Gastroesophageal sphincter (tissue), 4 donors: ENCODE data around the gene TNS1. TPM values are rescaled to one million over a fixed set of nuclear protein-coding genes. Genes with fewer than 3 reads are reported as not detected.
A peak's percentile ranks its signal among the peaks of the same experiment; 100 is the strongest.

Source experiments
- ATAC-seq: fragments of 150-250 bp; one replicate; pipeline ENCODE4 v1.9.1; 2016; ENCODE audit warnings: mild to moderate bottlenecking, moderate library complexity
- H3K27ac ChIP-seq, 4 donors: fragments of 200-600 bp; sonication (generic) in 3 of 4; 1 replicate in 3 of 4; 2 replicates in 1 of 4; pipeline ENCODE4 v1.5.1; 2016 to 2019
- H3K27me3 ChIP-seq: fragments of 200-600 bp; sonication (generic); one replicate; pipeline ENCODE4 v1.5.1; 2019
- H3K36me3 ChIP-seq, 2 donors: fragments of 200-600 bp; sonication (generic); one replicate each; pipeline ENCODE4 v1.5.1; 2019; ENCODE audit warnings: control low read depth in 1 of 2
- H3K4me1 ChIP-seq, 3 donors: fragments of 200-600 bp; sonication (generic); 1 replicate in 2 of 3; 2 replicates in 1 of 3; pipeline ENCODE4 v1.5.1; 2016 to 2019; ENCODE audit warnings: control low read depth in 2 of 3
- H3K4me3 ChIP-seq, 2 donors: fragments of 200-600 bp; sonication (generic); one replicate each; pipeline ENCODE4 v1.5.1; 2019; ENCODE audit warnings: mild to moderate bottlenecking in 1 of 2, moderate library complexity in 1 of 2
- H3K9me3 ChIP-seq, 3 donors: fragments of 200-600 bp; sonication (generic); one replicate each; pipeline ENCODE4 v1.5.1; 2017 to 2019; ENCODE audit warnings: control low read depth in 2 of 3
- EP300 ChIP-seq: sonication (generic); formaldehyde crosslinking; IDR thresholded peaks from one replicate; pipeline ENCODE4 v1.6.1; 2017; ENCODE audit warnings: antibody characterized with exemption, mild to moderate bottlenecking
- POLR2A ChIP-seq, 2 donors: fragments of 450-650 bp; IDR thresholded peaks; one replicate each; pipeline ENCODE4 v1.6.1; 2017; ENCODE audit warnings: antibody characterized with exemption in 2 of 2, mild to moderate bottlenecking in 2 of 2, moderate library complexity in 1 of 2
- POLR2AphosphoS5 ChIP-seq: sonication (generic); formaldehyde crosslinking; IDR thresholded peaks from one replicate; pipeline ENCODE4 v1.6.1; 2017; ENCODE audit warnings: antibody characterized with exemption
- WGBS, 2 donors: methylation state at CpG; one replicate each; pipeline ENCODE4 v1.1.5; 2018; ENCODE audit warnings: low coverage in 1 of 2; 5-methylcytosine and 5-hydroxymethylcytosine counted together
- total RNA-seq, 4 donors: library from RNA; depleted of rRNA; stranded (reverse); fragments of >200 nt; gene quantifications; one replicate each; pipeline ENCODE4 v1.1.0, GENCODE V29; 2016
- TF ChIP-seq, protein P1 (sequence below), 4 experiments: fragments of 200-600 bp in 2 of 4; fragments of 450-650 bp in 2 of 4; sonication (generic) in 1 of 4; IDR thresholded peaks; one replicate each; pipeline ENCODE4 v1.5.1; 2017 to 2019; ENCODE audit warnings: antibody characterized with exemption in 4 of 4, mild to moderate bottlenecking in 2 of 4, moderate library complexity in 2 of 4

TNS1 gene
- total RNA-seq, 4 donors from 2014 or later = 825 to 2,193 (median 1,462) TPM

- H3K4me3 ChIP-seq = peak overlapping the region in 1 of 2 donors; percentile 42
- 11% methylated on average over 3 of the region's 11 CpGs; no CpG with 5 or more reads in 1 of the 2 donors for WGBS, 2 donors
- H3K27ac ChIP-seq = peak overlapping the region; percentile 62 to 93 (median 90)
- no peaks in the 10 kb centered on the region for H3K27me3 ChIP-seq
- peaks cover 4 to 100% (median 85%) of the 10 kb centered on the region in 3 donors for H3K4me1 ChIP-seq
- TF ChIP-seq, protein P1, sequence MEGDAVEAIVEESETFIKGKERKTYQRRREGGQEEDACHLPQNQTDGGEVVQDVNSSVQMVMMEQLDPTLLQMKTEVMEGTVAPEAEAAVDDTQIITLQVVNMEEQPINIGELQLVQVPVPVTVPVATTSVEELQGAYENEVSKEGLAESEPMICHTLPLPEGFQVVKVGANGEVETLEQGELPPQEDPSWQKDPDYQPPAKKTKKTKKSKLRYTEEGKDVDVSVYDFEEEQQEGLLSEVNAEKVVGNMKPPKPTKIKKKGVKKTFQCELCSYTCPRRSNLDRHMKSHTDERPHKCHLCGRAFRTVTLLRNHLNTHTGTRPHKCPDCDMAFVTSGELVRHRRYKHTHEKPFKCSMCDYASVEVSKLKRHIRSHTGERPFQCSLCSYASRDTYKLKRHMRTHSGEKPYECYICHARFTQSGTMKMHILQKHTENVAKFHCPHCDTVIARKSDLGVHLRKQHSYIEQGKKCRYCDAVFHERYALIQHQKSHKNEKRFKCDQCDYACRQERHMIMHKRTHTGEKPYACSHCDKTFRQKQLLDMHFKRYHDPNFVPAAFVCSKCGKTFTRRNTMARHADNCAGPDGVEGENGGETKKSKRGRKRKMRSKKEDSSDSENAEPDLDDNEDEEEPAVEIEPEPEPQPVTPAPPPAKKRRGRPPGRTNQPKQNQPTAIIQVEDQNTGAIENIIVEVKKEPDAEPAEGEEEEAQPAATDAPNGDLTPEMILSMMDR (IDR thresholded peaks at IDR 0.05) = no peak
- no peak for TF ChIP-seq EP300
- peak; percentile 31 for TF ChIP-seq POLR2AphosphoS5
- no peak for TF ChIP-seq POLR2A (IDR thresholded peaks at IDR 0.05)
- no peaks in the 10 kb centered on the region for H3K9me3 ChIP-seq
- peak; percentile 85 for ATAC-seq
- H3K36me3 ChIP-seq = peaks cover 0 to 96% of the 10 kb centered on the region in 2 donors
These were observed 144.0 kb downstream of the TNS1 start for GRCh38 chr2:217858519-217859491.

DNA sequence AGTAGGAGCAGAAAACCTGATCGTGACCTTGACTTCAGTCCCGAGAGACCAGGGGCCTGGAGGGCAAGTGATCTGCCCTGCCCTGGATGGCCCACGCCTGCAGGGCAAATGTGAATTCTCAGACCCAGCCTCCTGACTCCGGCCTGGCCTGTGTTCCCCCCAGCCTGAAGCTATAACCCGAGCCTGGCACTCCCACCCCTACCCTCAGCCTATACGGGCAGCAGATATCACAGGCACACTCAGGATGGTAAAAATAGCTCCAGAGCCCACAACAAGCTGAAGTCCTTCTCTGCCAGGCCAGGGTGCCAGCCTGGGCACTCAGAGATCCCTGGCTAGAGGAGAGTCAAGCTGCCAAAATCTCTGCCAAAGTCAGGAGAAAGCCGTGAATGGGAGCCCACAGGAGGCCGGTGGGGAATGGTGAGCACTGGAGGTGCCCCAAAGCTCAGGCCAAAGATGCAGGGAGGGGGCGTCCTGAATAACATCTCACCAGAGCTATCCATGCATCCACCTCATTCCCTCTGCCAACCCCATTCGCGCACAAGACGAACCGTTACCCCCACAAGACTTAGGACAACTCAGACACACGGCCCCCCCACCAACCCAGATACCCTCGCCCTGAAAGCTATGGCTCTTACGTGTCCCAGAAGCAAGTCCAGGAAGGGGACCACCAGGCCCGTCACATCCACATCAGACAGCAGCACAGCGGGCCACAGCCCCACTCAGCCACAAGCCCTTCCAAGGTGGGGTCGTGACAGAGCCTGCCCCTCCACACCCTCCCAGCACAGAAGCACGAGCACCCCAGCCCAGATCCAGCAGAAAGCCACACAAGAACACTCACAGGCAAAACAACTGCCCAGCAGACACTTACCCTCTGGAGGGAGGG lies 144.9 kb downstream of the TNS1 start:
- WGBS, 2 donors = 15 to 28% methylated on average over 2 to 8 of the region's 20 CpGs
- H3K4me3 ChIP-seq = peak overlapping the region in 1 of 2 donors; percentile 42
- TF ChIP-seq POLR2AphosphoS5 (peak; percentile 63), EP300 (no peak), POLR2A (IDR thresholded peaks at IDR 0.05) (peak in 1 of 2 donors; percentile 19)
- TF ChIP-seq, protein P1 (IDR thresholded peaks at IDR 0.05) = no peak
- H3K27ac ChIP-seq = peak overlapping the region; percentile 31 to 93 (median 90)
- H3K4me1 ChIP-seq = peaks cover 10 to 100% (median 91%) of the 10 kb centered on the region in 3 donors
- no peaks in the 10 kb centered on the region for H3K9me3 ChIP-seq
- peak; percentile 27 for ATAC-seq
- peaks cover 0 to 96% of the 10 kb centered on the region in 2 donors for H3K36me3 ChIP-seq
- H3K27me3 ChIP-seq = no peaks in the 10 kb centered on the region

GRCh38 chr2:217856871-217857270 lies 145.9 kb downstream of the TNS1 start:
- Histone ChIP-seq H3K27ac (peak overlapping the region; percentile 31 to 93 (median 90)), H3K36me3 (peaks cover 0 to 96% of the 10 kb centered on the region in 2 donors), H3K27me3 (no peaks in the 10 kb centered on the region), H3K4me3 (peak overlapping the region in 1 of 2 donors; percentile 42), H3K9me3 (no peaks in the 10 kb centered on the region), H3K4me1 (peaks cover 17 to 100% (median 91%) of the 10 kb centered on the region in 3 donors)
- no peak for TF ChIP-seq POLR2AphosphoS5
- TF ChIP-seq, protein P1 (IDR thresholded peaks at IDR 0.05) = no peak
- TF ChIP-seq EP300 = no peak
- no peak for TF ChIP-seq POLR2A (IDR thresholded peaks at IDR 0.05)
- WGBS, 2 donors = 0% methylated on average over 3 of the region's 4 CpGs; no CpG with 5 or more reads in 1 of the 2 donors
- no peak for ATAC-seq

DNA sequence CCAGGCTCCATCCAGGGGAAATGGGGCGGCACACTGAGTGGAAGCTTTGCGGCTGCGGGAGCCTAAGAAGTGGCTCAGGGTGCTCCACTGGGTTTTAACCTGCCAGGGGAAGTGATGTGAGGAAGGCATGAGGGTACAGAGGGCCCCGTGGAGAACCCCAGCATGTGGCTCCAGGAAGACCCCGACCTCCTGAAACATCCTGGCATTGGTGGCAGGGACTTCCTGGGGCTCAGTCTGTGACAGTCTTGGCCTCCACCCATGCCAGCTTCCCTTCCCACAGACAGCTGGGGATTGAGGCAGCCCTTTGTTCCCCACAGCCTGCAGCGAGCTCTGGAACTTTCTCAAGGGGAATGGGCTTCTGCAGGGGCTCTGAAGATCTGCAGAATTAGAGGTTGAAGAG lies 146.6 kb downstream of the TNS1 start:
- WGBS, 2 donors = 33% methylated on average over 1 of the region's 6 CpGs; no CpG with 5 or more reads in 1 of the 2 donors
- TF ChIP-seq, protein P1 (IDR thresholded peaks at IDR 0.05) = no peak
- TF ChIP-seq POLR2AphosphoS5 (no peak), EP300 (no peak), POLR2A (IDR thresholded peaks at IDR 0.05) (no peak)
- ATAC-seq = no peak
- peak overlapping the region in 3 of 4 donors; percentile 90 to 93 (median 91) for H3K27ac ChIP-seq
- no peaks in the 10 kb centered on the region for H3K9me3 ChIP-seq
- peaks cover 0 to 90% of the 10 kb centered on the region in 2 donors for H3K36me3 ChIP-seq
- H3K4me3 ChIP-seq = peak overlapping the region in 1 of 2 donors; percentile 42
- H3K27me3 ChIP-seq = no peaks in the 10 kb centered on the region
- H3K4me1 ChIP-seq = peaks cover 22 to 100% (median 94%) of the 10 kb centered on the region in 3 donors
